Activated CD8-positive, alpha-beta T cell treated with anti-CD3 and anti-CD28 coated beads, Interleukin-2, amount 10 ng/mL, durations not matched to agents 7 days and 5 days (primary cell): ENCODE results near the gene COCH. TPM values are rescaled to one million over a fixed set of nuclear protein-coding genes. Genes with fewer than 3 reads are reported as not detected.
A peak's percentile ranks its signal among the peaks of the same experiment; 100 is the strongest.

Experiments used
- ATAC-seq: fragments of 150-1000 bp; cut with Tn5 transposase; one replicate; pipeline ENCODE4 v1.10.0; 2021; ENCODE audit warnings: moderate library complexity
- CTCF ChIA-PET: fragments of 350-600 bp; sonication (Branson Sonifier 250); formaldehyde crosslinking; loops from one replicate; lab custom pipeline; 2021; ENCODE audit warnings: antibody characterized with exemption; lab: Charles Lee
- POLR2A ChIA-PET: fragments of 350-600 bp; sonication (Branson Sonifier 250); formaldehyde crosslinking; loops from one replicate; lab custom pipeline; 2021; ENCODE audit warnings: antibody characterized with exemption; lab: Charles Lee
- DNase-seq: peaks from one replicate; pipeline ENCODE4 v3.0.0-alpha.2; 2020
- H3K27ac Mint-ChIP-seq: one replicate; pipeline ENCODE4 v1.8.0; 2021; ENCODE audit warnings: mild to moderate bottlenecking, mixed read lengths
- H3K27me3 Mint-ChIP-seq: one replicate; pipeline ENCODE4 v1.8.0; 2021; ENCODE audit warnings: low read depth, mixed read lengths
- H3K36me3 Mint-ChIP-seq: one replicate; pipeline ENCODE4 v1.8.0; 2021; ENCODE audit warnings: low read depth, mixed read lengths
- H3K4me1 Mint-ChIP-seq: one replicate; pipeline ENCODE4 v1.8.0; 2021; ENCODE audit warnings: low read depth, mixed read lengths
- H3K4me3 Mint-ChIP-seq: one replicate; pipeline ENCODE4 v1.8.0; 2021; ENCODE audit warnings: mild to moderate bottlenecking, mixed read lengths
- H3K9me3 Mint-ChIP-seq: one replicate; pipeline ENCODE4 v1.8.0; 2022; ENCODE audit warnings: mixed read lengths; ENCODE audit not compliant: insufficient read depth
- total RNA-seq, 2 experiments: library from RNA; stranded (reverse); gene quantifications; one replicate each; pipeline ENCODE4 v1.2.3, GENCODE V29; 2021

Gene COCH
- total RNA-seq, 2 experiments from 2014 or later, result 2.3 TPM

DNA sequence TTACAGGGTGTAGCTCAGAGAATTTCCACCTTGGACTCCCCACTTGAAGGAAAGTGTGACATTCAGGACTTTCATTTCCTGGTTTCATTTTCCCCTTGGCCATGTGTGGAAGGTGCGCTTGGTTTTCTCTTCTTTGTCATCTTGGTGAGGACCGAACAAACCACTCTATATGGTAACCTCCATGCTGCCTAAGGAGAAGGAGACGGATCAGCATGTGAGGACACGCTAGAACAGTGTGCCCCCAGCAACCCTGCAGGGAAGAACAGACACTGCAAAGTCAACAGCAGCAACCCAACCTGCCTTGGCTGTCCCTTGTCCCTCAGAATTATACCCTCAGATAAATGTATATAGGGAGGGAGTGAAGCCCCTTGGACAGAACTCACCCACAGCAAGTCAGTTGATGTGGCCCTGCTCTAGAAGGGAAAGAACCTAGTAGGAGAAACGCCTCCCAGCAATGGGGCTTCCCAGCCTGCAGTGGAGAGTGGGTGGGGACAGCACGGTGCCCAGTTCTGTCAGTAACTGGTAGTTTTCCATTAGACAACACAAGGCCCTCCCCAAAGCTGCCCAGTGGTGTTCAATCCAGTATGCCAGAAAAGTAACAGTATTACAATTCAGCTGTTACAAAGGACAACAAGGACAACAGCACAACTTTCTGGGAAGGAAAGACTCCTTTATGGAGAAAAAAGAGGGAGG, 18.9 kb upstream of the COCH start:
- H3K4me3 Mint-ChIP-seq, result no peak overlapping the region
- H3K27ac Mint-ChIP-seq, result no peak overlapping the region
- H3K9me3 Mint-ChIP-seq, result no peaks in the 10 kb centered on the region
- ATAC-seq, result no peak
- no peak for DNase-seq
- H3K27me3 Mint-ChIP-seq, result peaks cover 11% of the 10 kb centered on the region
- ChIA-PET POLR2A (no interaction called here), CTCF (no interaction called here)
- H3K4me1 Mint-ChIP-seq, result peaks cover 3% of the 10 kb centered on the region
- H3K36me3 Mint-ChIP-seq, result no peaks in the 10 kb centered on the region

DNA sequence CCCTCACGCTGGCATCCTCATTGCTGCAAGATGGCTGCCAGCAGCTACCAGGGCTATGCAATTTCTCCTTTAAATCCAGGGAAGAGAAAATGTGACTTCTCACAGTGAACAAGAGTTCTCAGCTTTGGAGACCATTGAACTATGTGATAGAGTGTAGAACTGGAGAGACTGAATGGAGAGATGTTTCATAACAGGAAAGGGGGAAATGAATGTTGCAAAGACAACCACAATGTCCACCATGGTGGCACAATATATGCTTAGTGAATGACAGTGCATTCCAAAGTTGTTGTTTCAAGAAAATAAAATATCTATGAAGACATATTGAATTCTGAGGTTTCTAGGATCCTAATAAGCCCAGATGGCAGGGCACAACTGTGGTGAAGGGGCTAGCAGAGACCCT, 13.2 kb upstream of the COCH start:
- CTCF ChIA-PET, result no interaction called here
- Mint-ChIP-seq H3K4me1 (no peaks in the 10 kb centered on the region), H3K4me3 (no peak overlapping the region)

DNA sequence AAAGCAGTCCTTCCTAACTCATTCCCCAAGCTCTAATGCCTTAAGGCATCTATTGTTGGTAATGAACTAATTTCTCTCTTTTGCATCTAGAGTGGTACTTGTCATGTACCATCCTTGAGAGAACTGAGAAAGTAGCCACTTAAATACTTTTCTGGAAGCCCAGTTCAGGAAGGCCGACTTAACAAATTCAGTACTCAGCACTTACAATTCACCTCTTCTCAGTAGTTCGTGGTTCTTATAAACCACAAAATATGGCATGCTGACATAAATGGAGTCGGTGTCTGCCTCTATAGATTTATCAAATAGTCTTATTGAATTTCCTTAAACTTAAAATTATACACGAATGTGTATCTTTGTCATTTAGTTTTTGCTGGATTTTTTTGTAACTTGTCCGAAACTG, 9.4 kb upstream of the COCH start:
- Mint-ChIP-seq H3K27ac (no peak overlapping the region), H3K4me1 (no peaks in the 10 kb centered on the region), H3K27me3 (peaks cover 35% of the 10 kb centered on the region), H3K36me3 (no peaks in the 10 kb centered on the region), H3K4me3 (no peak overlapping the region), H3K9me3 (no peaks in the 10 kb centered on the region)
- ChIA-PET POLR2A (no interaction called here), CTCF (no interaction called here)
- ATAC-seq, result no peak
- DNase-seq, result no peak

More for the DNA sequence above, 13.2 kb upstream of the COCH start:
- no peak for DNase-seq
- no peaks in the 10 kb centered on the region for H3K9me3 Mint-ChIP-seq
- no peaks in the 10 kb centered on the region for H3K36me3 Mint-ChIP-seq
- POLR2A ChIA-PET, result no interaction called here
- H3K27me3 Mint-ChIP-seq, result peaks cover 31% of the 10 kb centered on the region
- ATAC-seq, result no peak
- H3K27ac Mint-ChIP-seq, result no peak overlapping the region

DNA sequence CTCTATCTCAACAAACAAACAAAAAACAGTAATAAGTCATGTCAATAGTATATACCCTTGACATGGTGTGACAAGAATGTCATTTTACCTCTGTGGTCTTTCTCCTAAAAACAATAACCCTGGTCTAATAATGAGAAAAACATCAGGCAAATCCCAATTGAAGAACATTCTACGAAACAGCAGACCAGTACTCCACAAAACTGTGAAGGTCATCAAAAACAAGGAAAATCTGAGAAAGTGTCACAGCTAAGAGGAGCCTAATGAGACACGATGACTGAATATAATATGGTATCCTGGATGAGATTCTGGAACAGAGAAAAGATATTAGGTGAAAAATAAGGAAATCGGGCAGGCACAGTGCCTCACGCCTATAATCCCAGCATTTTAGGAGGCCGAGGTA, 5.6 kb upstream of the COCH start:
- DNase-seq, result no peak
- H3K27ac Mint-ChIP-seq, result no peak overlapping the region
- CTCF ChIA-PET, result no interaction called here
- peaks cover 39% of the 10 kb centered on the region for H3K27me3 Mint-ChIP-seq
- no peak for ATAC-seq
- H3K4me1 Mint-ChIP-seq, result peaks cover 3% of the 10 kb centered on the region
- no peaks in the 10 kb centered on the region for H3K9me3 Mint-ChIP-seq
- no peaks in the 10 kb centered on the region for H3K36me3 Mint-ChIP-seq
- H3K4me3 Mint-ChIP-seq, result no peak overlapping the region
- POLR2A ChIA-PET, result no interaction called here

DNA sequence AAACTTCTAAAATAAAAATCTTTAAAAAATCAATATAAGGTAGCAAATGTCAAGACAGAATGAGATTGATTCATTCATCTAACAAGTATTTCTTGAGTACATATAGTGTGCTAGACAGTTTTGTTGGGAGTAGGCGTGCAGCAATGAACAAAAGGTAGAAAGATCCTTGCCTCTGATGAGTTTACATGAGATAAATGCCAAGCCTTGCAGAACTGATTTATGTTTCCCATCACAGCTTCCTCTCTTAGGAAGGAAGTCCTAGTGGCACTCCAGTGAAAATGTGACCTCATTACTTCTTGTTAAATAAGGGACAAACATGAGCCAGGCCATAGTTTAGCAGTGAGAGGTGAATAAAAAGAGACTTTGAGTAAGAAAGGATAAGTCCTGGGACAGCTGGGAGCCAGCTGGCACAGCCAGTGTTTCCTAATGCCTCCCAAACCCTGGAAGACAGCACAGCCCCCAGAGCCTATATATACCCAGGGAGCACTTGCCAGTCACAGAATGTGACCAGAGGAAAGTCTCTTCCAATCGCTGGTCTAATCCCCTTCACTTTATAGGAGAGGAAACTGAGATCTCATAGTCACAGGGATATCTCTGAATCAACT, 4.7 kb upstream of the COCH start:
- peaks cover 5% of the 10 kb centered on the region for H3K4me1 Mint-ChIP-seq

DNA sequence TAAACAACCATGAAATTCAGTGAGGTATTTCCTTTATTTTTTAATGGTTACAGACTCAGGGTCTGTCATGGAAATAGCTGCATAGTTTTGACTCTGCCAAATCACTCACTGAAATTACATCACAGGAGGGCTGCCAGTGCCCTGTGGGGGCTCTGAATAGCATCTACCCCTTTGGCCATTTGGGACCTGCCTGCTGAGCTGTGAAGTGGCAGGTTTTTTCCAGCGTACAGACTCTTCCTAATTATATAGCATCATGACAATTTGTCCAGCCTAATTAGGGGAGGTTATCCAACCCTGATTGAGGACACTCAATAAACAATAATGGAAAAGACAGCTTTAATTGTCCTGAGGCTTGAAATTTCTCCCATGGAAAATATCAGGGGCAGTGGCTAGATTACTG, 1.8 kb upstream of the COCH start:
- H3K27ac Mint-ChIP-seq, result no peak overlapping the region
- peaks cover 12% of the 10 kb centered on the region for H3K4me1 Mint-ChIP-seq
- H3K4me3 Mint-ChIP-seq, result no peak overlapping the region
- ChIA-PET CTCF (no interaction called here), POLR2A (no interaction called here)
- DNase-seq, result no peak
- ATAC-seq, result no peak
- H3K27me3 Mint-ChIP-seq, result peaks cover 47% of the 10 kb centered on the region
- peaks cover 2% of the 10 kb centered on the region for H3K36me3 Mint-ChIP-seq
- no peaks in the 10 kb centered on the region for H3K9me3 Mint-ChIP-seq

More for the DNA sequence above, 4.7 kb upstream of the COCH start:
- ChIA-PET CTCF (no interaction called here), POLR2A (no interaction called here)
- no peak overlapping the region for H3K27ac Mint-ChIP-seq
- DNase-seq, result no peak
- no peaks in the 10 kb centered on the region for H3K9me3 Mint-ChIP-seq
- ATAC-seq, result no peak
- peaks cover 34% of the 10 kb centered on the region for H3K27me3 Mint-ChIP-seq
- no peaks in the 10 kb centered on the region for H3K36me3 Mint-ChIP-seq
- no peak overlapping the region for H3K4me3 Mint-ChIP-seq

DNA sequence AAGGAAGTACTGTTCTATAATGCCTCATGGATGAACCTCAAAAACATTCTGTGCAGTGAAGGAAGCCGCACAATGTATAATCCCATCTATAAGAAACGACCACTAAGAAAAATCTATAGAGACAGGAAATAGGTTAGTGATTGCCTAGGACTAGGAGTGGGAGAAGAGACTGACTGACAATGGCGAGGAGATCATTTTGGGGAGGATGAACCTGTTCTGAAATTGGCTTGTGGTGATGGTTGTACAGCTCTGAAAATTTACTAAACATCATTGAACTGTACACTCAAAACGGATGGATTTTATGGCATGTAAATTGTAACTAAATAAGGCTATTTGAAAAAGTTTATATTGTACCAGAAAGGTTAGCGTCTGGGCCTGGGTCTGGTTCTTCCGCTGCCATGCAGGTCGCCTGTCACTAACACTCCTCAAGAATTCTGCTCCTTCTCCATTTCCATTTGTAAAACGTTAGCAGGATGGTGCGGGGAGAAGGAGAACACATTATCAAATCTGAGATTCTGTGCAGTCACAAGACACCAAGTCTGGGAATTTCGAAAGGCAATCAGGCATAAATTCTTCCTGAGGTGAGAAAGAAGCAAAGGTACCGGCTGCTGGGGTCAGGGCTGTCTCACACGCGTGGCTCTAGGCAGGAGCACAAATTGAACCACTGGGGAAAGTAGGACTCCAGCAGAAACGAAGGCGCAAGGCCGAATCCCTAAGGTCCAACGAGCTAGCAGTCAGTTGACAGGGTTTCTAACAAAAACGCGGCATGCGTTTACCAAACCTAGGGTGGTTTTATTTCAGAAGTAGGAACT, 845 bp upstream of the COCH start:
- CTCF ChIA-PET, result interaction anchor here (1.0 kb wide), 1 partner anchor 151 kb away, joined by 4 read pairs; no protein-coding TSS in a partner anchor
- peaks cover 2% of the 10 kb centered on the region for H3K36me3 Mint-ChIP-seq
- peaks cover 12% of the 10 kb centered on the region for H3K4me1 Mint-ChIP-seq
- H3K27me3 Mint-ChIP-seq, result peaks cover 48% of the 10 kb centered on the region
- POLR2A ChIA-PET, result interaction anchor here (1.0 kb wide), 1 partner anchor 153 kb away, joined by 3 read pairs; the partner anchor contains the start of gene STRN3
- no peak overlapping the region for H3K27ac Mint-ChIP-seq
- H3K9me3 Mint-ChIP-seq, result no peaks in the 10 kb centered on the region
- ATAC-seq (no peak), DNase-seq (no peak)
- H3K4me3 Mint-ChIP-seq, result peak overlapping the region; percentile 38

DNA sequence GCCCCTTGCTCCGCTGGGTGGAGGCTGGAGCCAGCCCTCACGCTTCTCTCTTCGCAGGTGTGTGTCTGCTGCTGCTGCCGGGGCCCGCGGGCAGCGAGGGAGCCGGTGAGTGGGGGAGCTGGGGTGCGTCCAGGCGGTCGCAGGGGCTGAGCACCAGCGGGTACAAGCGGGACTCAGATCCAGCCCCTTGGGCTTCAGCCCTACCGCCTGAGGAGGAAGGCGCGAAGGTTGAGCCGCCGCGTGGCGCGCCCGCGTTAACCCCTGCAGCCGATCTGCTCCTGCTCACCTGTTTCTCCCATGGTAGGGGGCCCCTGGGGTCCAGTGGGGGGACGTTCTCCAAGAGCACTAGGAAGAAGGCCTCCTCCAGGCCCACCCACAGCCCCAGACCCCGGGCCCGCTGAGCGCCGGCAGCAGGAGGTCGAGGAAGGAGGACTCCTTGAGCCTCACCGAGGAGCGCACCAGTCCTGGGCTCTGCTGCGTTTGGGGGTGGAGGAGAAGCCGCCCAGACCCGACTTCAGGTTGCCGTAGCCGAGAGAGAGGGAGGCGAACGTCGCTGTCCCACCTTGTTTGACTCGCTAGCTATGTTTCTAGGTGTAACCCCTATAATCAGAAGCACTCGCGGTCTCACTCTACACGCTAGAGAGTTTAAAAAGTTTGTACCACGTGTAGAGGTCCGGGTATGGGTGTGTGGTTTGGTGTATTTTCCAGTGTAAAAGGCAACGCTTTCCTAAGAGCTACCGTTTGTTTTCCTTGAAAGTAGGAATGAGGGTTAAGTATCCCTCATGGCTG, 834 bp downstream of the COCH start:
- ChIA-PET POLR2A (no interaction called here), CTCF (interaction anchor here (0.8 to 1.5 kb wide), 2 partner anchors 13 to 219 kb away, joined by 3 read pairs; no protein-coding TSS in a partner anchor)
- H3K9me3 Mint-ChIP-seq, result no peaks in the 10 kb centered on the region
- peak; percentile 24 for DNase-seq
- H3K27me3 Mint-ChIP-seq, result peaks cover 47% of the 10 kb centered on the region
- no peak overlapping the region for H3K27ac Mint-ChIP-seq
- peaks cover 2% of the 10 kb centered on the region for H3K36me3 Mint-ChIP-seq
- H3K4me3 Mint-ChIP-seq, result peak overlapping the region; percentile 74
- peaks cover 12% of the 10 kb centered on the region for H3K4me1 Mint-ChIP-seq
- peak; percentile 10 for ATAC-seq

DNA sequence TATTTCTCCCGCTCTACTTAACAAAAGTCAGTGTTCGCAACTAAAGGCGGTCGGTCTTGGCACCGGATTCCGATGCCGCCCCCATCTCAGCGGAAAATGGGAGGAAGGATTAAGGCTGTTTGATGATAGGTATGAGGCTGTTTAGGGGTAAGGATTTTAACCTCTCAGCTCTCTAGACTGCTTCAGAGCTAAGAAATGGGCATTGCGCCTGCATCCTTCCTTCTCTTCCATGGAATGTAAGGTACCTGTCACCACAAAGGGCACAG, 1.4 kb downstream of the COCH start:
- CTCF ChIA-PET, result interaction anchor here (0.8 to 1.5 kb wide), 2 partner anchors 12 to 219 kb away, joined by 3 read pairs; no protein-coding TSS in a partner anchor
- peaks cover 12% of the 10 kb centered on the region for H3K4me1 Mint-ChIP-seq
- POLR2A ChIA-PET, result no interaction called here
- H3K9me3 Mint-ChIP-seq, result no peaks in the 10 kb centered on the region
- peak overlapping the region; percentile 74 for H3K4me3 Mint-ChIP-seq
- DNase-seq, result no peak
- H3K27me3 Mint-ChIP-seq, result peaks cover 43% of the 10 kb centered on the region
- ATAC-seq, result no peak
- H3K36me3 Mint-ChIP-seq, result peaks cover 2% of the 10 kb centered on the region
- no peak overlapping the region for H3K27ac Mint-ChIP-seq

DNA sequence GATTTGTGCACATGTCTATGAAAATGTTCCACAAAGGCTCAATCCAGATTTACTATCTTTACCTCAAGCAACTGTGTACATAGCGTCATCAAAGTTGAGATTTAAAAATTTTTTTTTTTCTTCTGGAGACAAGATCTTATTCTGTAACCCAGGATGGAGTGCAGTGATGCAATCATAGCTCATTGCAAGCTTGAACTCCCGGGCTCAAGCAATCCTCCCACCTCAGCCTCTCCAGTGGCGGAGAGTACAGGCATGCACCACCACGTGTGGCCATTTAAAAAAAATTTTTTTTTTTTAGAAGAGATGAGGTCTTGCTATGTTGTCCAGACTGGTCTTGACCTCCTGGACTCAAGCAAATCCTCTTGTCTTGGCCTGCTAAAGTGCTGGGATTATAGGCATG, 2.3 kb downstream of the COCH start:
- Mint-ChIP-seq H3K9me3 (no peaks in the 10 kb centered on the region), H3K27ac (no peak overlapping the region), H3K27me3 (peaks cover 40% of the 10 kb centered on the region), H3K36me3 (peaks cover 2% of the 10 kb centered on the region), H3K4me3 (no peak overlapping the region), H3K4me1 (peaks cover 12% of the 10 kb centered on the region)
- ATAC-seq (no peak), DNase-seq (no peak)
- POLR2A ChIA-PET, result no interaction called here
- CTCF ChIA-PET, result no interaction called here

DNA sequence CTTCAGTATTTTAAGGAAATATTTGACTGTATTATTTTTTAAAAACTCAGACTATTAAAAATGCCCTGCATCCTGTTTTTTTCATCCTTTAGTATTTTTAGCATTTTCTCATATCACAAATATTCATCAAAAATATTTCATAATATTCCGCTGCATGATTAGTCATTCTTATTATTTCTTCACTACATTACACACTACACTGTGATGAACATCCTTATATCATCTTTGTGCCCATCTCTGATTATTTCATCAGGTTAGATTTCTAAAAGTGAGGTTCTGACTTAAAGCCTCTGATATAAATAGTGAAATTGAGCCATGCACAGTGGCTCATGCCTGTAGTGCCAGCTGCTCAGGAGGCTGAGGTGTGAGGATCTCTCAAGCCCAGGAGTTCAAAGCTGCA, 8.1 kb downstream of the COCH start:
- peaks cover 9% of the 10 kb centered on the region for H3K4me1 Mint-ChIP-seq
- DNase-seq (no peak), ATAC-seq (no peak)
- no peaks in the 10 kb centered on the region for H3K9me3 Mint-ChIP-seq
- no peaks in the 10 kb centered on the region for H3K36me3 Mint-ChIP-seq
- H3K27ac Mint-ChIP-seq, result no peak overlapping the region
- peaks cover 6% of the 10 kb centered on the region for H3K27me3 Mint-ChIP-seq
- ChIA-PET POLR2A (no interaction called here), CTCF (no interaction called here)
- no peak overlapping the region for H3K4me3 Mint-ChIP-seq
